ENCODE data around the gene KLF6.

DNA sequence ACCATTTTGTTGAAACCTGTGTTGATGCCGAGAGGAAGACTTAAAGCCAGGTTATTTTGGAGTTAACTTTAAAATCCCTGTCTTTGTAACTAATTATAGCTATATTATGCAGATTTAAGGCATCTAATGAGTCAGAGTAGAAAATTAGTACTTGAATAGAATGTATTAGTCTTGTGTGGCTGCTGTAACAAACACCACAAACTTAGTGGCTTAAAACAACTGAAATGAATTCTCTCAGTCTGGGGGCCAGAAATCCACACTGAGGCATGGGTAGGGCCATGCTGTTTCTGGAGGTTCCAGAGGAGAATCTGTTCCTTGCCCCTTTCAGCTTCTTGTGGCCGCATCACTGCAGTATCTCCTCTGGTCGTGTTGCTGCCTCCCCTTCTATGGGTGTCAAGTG, 8.5 kb upstream of the KLF6 start:
- TF ChIP-seq, protein P1, sequence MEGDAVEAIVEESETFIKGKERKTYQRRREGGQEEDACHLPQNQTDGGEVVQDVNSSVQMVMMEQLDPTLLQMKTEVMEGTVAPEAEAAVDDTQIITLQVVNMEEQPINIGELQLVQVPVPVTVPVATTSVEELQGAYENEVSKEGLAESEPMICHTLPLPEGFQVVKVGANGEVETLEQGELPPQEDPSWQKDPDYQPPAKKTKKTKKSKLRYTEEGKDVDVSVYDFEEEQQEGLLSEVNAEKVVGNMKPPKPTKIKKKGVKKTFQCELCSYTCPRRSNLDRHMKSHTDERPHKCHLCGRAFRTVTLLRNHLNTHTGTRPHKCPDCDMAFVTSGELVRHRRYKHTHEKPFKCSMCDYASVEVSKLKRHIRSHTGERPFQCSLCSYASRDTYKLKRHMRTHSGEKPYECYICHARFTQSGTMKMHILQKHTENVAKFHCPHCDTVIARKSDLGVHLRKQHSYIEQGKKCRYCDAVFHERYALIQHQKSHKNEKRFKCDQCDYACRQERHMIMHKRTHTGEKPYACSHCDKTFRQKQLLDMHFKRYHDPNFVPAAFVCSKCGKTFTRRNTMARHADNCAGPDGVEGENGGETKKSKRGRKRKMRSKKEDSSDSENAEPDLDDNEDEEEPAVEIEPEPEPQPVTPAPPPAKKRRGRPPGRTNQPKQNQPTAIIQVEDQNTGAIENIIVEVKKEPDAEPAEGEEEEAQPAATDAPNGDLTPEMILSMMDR (IDR thresholded peaks at IDR 0.05) = no peak
- TF ChIP-seq POLR2A (IDR thresholded peaks at IDR 0.05) (no peak), POLR2AphosphoS5 (IDR thresholded peaks at IDR 0.05) (no peak), EP300 (IDR thresholded peaks at IDR 0.05) (no peak)
